GM18909 (cell line): Measurements from ENCODE around the gene TMEM240.
"Not testable (repeated sequence)": the region's sequence is repeated elsewhere in the genome, so short reads cannot be mapped to it uniquely, and the experiment has no call there.

Experiments
- ATAC-seq: cut with Tn5 transposase; IDR thresholded peaks from one replicate; pipeline ENCODE4 v1.9.1; 2021; ENCODE audit warnings: mild to moderate bottlenecking; ENCODE audit not compliant: unreplicated experiment, poor library complexity

Gene TMEM240

GRCh38 chr1:1558591-1558990, 18.2 kb upstream of the TMEM240 start:
- no peak for ATAC-seq

DNA sequence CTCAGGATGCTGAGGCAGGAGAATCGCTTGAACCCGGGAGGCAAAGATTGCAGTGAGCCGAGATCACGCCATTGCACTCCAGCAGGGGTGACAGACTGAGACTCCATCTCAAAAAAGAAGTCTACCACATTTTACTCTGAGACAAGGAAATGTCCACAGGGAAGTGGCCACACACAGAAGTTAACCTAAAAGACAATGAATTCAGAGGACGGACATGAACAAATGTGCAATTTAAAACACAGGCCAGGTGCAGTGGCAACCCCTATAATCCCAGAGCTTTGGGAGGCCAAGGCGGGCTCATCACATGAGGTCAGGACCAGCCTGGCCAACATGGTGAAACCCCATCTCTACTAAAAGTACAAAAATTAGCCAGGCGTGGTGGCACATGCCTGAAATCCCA, 17.3 kb upstream of the TMEM240 start:
- ATAC-seq: not testable (repeated sequence)

- ATAC-seq: not testable (repeated sequence)
Observed at GRCh38 chr1:1556961-1557360, 16.5 kb upstream of the TMEM240 start.

GRCh38 chr1:1556505-1556904, 16.1 kb upstream of the TMEM240 start:
- no peak for ATAC-seq

DNA sequence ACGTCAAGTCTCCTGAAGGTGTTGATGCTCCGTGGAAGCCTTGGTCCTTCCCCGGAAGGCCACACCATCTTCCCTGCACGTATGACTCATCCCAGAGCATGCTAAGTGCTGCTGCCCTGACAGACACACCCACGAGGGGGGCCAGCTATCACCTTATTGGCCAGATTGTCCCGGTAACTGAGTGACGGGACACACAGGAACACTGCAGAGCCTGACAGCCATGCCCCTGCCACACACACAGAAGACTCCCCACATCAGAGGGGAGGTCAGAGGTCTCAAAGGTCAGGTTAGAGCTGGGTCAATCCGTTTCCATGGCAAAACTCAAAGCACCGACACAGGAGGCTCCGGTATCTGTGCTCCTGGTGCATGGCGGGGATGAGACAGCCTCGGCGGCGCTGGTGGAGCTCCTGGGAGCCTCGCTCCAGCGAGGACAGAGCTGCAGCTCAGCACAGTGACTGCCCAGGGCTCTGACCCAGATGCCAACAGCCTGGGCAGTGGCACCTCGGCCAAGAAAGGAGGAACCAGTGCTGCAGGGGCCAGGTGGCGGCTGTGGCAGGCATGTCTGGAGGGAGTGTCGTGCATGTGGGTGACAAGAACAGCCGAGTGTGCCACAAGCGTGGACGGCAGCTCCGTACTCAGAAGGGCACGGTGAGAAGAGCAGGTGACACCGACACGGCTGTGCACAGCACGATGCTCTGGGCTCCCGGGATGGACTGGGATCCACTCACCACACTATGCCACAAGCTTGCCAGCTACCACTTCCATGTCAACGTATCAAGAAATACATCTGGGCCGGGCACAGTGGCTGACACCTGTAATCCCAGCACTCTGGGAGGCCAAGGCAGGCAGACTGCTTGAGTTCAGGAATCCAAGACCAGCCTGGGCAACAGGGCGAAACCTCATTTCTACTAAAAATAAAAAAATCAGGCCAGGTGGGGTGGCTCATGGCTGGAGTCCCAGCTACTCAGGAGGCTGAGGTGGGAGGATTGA, 14.8 kb upstream of the TMEM240 start:
- no peak for ATAC-seq

DNA sequence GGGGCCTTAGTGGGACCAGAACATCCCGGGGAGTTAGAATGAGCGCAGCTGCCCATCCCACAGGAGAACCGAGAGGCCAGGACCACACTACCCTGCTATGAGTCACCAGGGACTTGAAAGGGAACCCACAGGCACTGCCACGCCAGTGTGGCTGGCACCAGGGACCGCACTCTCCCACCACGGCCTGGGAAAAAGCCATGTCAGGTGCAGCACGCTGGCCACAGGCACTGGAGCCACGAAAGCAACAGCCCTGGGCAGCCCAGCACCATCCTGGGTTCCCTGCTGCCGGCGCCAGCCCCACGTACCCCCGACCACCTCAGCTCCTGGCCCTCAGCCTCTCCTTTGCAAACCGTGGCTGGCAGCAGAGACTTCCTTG, 14.1 kb upstream of the TMEM240 start:
- ATAC-seq: no peak

DNA sequence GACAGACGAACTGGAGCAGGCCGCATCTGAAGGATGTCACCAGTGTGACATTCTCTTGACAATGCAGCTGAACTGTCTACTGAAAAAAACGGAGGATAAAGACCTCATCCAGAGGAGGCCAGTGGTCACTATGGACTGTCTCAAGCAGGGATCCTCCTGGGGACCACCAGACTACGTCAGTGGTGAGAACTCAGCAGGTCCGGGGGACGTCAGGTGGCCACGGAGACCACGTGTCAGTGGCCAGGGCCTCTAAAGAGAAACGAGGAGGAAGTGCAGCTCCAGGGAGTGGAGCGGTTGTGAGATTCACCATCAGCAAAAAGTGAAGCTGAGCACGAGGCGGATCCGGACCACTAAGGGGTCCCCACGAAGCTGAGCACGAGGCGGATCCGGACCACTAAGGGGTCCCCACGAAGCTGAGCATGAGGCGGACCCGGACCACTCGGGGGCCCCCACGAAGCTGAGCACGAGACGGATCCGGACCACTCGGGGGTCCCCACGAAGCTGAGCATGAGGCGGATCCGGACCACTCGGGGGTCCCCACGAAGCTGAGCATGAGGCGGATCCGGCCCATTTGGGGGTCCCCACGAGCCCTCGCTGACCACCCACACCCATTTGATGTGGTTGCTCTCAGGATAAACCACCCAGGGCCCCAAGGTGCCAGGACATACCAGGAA, 13.5 kb upstream of the TMEM240 start:
- ATAC-seq: no peak

DNA sequence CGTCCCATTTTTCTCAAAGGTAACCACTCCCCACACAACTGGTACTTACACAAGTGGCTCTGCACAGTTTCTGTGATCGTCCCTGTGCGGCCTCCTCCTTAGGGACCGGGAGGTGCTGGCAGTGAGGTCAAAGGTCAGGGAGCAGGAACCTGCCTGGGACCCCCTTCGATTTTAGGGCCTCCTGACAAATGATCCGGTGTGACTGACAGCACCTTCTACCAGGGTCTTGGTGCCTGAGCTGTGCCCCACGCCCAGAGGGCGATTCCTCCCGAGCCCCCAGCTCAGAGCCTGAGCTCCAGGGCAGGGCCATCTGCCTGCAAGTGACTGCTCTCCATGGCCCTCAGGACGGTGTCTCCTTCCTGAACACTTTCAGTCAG, 11.8 kb upstream of the TMEM240 start:
- no peak for ATAC-seq

DNA sequence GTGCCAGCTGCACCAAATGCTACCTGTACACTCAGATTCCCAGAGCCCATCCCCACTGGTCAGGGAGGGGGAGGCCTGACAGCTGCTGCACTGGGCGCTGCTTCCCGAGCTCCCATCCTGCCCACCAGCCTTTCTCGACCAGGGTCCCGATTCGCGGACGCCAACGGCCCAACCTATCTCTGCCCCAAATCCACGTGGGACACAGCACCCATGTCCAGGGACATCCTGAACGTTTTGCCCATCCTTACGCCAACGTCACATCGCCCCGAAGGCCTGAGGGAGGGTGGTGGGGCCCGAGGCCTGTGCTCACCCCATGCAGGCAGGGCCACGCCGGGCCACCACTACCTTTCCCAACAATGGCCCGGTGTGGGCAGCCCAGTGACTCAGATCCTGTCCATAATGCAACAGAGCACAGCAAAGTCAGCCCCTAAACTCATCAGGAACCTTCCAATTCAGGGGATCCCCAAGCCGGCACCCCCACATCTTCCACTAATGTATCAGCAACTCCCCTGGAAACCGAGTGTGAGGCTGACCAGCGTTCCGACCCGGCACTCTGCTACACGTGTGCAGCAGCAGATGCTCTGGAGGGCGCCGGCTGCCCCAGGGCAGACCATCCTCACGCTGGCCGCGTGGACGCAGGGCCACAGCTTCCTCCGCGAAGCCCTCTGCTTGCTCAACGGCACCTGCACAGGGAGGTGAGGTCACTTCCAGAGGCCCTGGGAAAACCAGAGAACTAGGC, 11.3 kb upstream of the TMEM240 start:
- no peak for ATAC-seq

DNA sequence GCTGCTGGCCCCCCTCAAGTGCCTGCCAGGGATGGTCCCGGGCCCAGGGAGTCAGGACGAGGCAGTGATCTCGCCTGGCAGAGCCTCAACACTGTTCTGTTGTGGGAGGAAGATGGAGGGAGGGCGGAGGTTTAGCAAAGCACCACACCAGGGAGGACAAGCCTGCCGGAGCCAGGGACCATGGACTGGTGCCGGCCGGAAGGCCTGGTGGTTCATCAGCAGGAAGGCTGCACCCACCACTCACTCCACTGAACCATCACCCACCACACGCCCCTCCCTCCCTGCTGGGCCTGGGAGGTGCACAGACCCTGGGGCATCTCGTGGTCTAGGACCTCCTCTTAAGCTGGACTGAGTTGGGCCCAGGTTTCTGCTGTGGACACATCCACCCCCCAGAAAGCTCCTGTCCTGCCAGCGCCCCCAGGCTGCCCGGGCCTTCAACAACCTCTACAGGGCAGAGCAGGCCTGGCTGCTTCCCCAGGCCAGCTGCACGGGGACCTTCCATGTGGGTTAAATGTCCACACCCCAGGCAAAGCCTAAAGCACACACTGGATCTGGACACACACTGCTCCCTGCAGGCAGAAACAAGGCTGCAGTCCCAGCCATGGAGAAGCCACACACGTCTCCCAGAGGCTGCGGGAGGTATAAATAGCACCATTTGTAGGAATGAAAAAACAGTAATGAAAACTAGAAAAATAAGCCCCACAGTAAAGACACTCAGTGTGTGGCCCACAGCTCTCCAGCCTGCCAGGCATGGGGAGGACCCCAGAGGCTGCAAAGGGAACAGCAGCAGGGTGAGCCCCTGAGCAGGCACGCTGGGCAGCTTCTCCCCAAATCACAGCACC, 10.4 kb upstream of the TMEM240 start:
- no peak for ATAC-seq

GRCh38 chr1:1550087-1550486, 9.7 kb upstream of the TMEM240 start:
- no peak for ATAC-seq

DNA sequence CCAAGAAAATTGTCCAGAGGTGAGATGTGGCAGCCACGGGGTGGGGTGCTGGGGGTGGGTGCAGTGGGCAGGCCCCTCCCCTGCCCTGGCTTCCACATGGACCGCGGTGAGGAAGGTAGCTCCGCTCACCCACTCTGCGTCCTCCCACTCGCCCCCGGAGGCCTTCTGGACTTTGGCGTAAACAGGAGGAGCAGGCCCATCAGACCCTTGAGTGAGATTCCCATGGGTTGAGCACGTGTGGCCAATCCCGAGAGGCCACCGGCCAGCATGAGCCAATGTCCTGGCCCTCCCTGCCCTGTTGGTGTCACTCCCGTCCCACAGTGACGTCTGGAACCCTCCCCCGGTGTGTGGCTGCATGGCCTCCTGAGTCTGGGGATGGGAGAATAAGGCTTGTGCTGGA, 8.2 kb upstream of the TMEM240 start:
- ATAC-seq: no peak

GRCh38 chr1:1547476-1547875, 7.1 kb upstream of the TMEM240 start:
- ATAC-seq: no peak

- no peak for ATAC-seq
Observed at GRCh38 chr1:1547011-1547410, 6.6 kb upstream of the TMEM240 start.

GRCh38 chr1:1545946-1546737, 5.7 kb upstream of the TMEM240 start:
- ATAC-seq: no peak

DNA sequence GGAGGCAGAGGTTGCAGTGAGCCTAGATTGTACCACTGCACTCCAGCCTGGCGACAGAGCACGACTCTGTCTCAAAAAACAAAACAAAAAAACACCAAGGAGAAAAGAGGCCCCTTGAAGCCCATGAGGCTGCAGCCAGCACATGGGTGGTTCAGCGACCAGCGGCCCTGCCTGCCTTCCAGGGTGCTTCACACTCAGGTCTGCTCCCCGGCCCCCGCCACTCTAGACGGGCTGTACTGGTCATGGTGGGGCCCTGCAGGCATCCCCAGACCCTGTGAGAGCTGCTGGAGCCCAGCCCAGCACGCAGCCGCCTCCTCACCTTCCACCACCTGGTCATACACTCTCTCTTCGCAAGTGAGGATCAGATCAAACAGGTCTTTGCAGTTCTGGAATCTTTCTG, 4.1 kb upstream of the TMEM240 start:
- no peak for ATAC-seq

DNA sequence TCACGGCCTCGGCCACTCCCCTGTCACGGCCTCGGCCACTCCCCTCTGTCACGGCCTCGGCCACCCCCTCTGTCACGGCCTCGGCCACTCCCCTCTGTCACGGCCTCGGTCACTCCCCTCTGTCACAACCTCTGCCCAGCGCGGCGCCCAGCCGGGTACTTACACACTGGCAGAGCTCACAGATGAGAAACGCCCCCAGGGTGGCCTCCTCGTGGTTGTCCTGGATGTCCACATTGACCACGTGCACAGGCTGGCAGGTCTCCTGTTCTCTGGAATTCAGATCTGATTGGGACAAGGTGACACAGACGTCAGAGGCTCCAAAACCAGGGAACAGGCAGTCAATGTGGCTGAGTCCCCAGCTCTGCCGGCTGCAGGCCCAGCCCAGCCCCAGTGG, 3.3 kb upstream of the TMEM240 start:
- no peak for ATAC-seq

DNA sequence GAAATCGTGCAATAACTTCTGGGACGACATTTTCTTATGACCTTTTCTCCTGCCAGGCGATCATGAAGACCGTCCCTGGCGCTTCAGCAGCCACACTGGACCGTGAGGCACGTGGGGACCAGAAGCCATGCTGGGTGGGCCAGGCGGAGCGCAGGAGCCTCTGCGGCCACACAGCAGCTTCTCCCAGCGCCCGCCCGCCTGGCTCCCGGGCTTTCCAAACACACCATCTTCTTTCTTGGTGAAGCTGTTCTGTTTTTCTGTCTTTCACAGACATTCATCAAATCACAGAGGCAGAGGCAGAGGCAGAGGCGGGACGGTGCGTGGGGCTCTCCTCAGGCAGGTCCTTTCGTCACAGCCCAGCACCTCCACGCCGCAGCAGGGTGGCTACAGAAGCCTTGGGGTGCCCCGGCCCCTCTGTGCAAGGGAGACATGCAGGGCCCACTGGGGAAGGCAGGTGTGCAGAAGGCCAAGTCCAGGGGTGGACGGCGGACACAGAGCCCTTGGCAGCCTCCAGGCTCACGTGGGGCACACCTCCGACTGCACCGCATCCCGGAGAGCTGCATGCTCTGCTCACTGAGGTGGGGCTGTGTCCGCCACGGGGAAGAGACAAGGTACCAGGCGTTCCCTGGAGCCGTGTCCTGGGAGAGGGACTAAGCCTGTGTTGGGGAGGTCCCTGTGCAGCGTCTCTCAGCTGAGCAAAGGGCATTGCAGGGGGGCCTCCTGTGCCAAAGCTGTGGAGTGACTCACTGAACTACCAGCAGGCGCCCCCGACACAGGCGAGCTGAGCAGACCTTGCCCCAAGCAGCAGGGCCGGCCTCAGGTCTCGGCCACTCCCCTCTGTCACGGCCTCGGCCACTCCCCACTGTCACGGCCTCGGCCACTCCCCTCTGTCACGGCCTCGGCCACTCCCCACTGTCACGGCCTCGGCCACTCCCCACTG, 2.6 kb upstream of the TMEM240 start:
- no peak for ATAC-seq
